ENCODE measurements around the gene IGLL1.
A peak's percentile ranks its signal among the peaks of the same experiment; 100 is the strongest.
"Not testable (repeated sequence)": the region's sequence is repeated elsewhere in the genome, so short reads cannot be mapped to it uniquely, and the experiment has no call there.

IGLL1 gene

DNA sequence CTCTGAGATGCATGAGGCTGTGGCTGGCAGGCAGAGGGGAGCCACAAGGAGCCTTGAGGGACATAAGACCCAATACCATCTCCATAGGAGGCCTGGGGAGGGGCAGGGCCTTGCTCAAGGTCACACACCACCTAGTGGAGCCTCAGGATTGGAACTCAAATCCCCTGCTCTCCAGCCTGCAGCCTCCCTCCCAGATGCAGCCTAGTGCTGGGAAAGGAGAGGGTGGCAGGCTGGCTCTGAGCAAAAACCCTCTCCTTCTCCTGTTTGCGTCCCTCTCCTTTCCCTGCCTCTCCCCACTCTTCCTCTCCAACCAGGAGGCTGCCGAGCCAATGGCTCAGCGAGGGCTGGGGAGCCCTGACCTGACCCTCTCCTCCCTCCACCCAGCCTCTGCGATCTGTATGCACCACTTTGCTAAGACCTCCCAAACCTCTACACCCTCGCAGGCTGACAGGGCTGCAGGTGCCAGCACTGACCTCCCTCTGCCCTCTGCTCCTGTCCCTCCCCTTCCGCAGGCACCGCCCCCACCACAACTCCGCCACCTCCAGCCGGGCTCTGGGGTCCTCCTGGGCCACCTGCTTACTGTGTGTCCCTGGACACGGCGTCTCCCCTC is 14.7 kb downstream of the IGLL1 start:
- H3K4me3 ChIP-seq (ENCODE audit: low read depth, low read length), result no peak overlapping the region
- DNase-seq (ENCODE audit: low read depth), result peak; percentile 19
- TF ChIP-seq, protein P1, sequence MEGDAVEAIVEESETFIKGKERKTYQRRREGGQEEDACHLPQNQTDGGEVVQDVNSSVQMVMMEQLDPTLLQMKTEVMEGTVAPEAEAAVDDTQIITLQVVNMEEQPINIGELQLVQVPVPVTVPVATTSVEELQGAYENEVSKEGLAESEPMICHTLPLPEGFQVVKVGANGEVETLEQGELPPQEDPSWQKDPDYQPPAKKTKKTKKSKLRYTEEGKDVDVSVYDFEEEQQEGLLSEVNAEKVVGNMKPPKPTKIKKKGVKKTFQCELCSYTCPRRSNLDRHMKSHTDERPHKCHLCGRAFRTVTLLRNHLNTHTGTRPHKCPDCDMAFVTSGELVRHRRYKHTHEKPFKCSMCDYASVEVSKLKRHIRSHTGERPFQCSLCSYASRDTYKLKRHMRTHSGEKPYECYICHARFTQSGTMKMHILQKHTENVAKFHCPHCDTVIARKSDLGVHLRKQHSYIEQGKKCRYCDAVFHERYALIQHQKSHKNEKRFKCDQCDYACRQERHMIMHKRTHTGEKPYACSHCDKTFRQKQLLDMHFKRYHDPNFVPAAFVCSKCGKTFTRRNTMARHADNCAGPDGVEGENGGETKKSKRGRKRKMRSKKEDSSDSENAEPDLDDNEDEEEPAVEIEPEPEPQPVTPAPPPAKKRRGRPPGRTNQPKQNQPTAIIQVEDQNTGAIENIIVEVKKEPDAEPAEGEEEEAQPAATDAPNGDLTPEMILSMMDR (IDR thresholded peaks at IDR 0.05; ENCODE audit: insufficient read depth, low read depth, low read length, missing control alignments), result no peak

DNA sequence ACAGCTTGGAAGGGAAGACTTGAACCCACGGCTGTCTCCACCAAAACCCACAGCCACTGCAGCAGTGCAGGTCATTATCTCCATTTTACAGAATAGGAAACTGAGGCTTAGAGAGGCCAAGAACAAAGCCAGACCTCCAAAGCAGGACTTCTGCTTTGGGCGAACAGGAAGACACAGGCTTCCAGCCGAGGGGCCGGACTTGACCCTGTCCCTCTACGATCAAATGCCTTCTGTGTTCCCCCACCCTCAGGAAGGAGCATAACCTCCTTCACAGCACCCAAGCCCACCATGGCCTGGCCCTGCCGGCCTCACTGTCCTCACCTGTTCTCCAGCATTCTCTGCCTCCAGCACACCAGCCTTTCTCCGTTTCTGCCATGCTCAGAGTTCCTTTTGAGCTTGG is 15.8 kb downstream of the IGLL1 start:
- TF ChIP-seq, protein P1 (IDR thresholded peaks at IDR 0.05; ENCODE audit: insufficient read depth, low read depth, low read length, missing control alignments), result no peak
- no peak for DNase-seq (ENCODE audit: low read depth)
- no peak overlapping the region for H3K4me3 ChIP-seq (ENCODE audit: low read depth, low read length)

DNA sequence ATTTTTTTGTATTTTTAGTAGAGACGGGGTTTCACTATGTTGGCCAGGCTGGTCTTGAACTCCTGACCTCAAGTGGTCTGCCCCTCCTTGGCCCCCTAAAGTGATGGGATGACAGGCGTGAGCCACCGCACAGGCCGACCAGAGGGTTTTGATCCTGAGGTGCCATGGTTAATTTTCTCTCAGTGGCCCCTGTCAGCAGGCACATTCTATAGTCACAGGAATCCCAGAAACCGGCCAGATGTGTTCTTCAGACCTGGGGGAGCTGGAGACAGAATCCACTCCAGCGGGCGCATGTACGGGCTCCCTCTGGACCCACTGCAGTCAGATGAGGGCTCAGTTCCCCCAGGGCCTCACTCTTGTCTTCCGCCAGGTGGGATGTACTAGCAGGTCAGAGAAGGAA is 17.0 kb downstream of the IGLL1 start:
- TF ChIP-seq, protein P1 (IDR thresholded peaks at IDR 0.05; ENCODE audit: insufficient read depth, low read depth, low read length, missing control alignments), result no peak
- DNase-seq (ENCODE audit: low read depth), result no peak
- no peak overlapping the region for H3K4me3 ChIP-seq (ENCODE audit: low read depth, low read length)

DNA sequence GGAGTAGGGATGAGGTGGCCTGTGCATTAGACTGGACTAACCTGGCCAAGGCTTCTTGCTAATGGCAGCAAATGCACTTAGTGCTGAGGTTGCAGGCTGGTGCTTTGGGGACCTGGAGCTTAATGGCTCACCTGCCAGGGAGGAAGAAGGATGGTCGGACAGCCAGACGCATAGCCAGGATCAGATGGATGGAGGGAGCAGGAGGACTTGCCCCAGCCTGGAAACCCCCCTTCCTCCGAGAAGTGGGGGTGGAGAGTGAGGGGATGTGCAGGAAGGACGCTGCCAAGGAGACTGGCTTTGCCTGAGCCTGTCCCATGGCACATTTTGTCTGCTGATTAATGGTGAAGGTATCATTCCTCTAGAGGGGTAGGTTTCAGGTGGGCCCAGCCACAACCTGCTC is 17.9 kb downstream of the IGLL1 start:
- no peak overlapping the region for H3K4me3 ChIP-seq (ENCODE audit: low read depth, low read length)
- TF ChIP-seq, protein P1 (IDR thresholded peaks at IDR 0.05; ENCODE audit: insufficient read depth, low read depth, low read length, missing control alignments), result no peak
- no peak for DNase-seq (ENCODE audit: low read depth)

DNA sequence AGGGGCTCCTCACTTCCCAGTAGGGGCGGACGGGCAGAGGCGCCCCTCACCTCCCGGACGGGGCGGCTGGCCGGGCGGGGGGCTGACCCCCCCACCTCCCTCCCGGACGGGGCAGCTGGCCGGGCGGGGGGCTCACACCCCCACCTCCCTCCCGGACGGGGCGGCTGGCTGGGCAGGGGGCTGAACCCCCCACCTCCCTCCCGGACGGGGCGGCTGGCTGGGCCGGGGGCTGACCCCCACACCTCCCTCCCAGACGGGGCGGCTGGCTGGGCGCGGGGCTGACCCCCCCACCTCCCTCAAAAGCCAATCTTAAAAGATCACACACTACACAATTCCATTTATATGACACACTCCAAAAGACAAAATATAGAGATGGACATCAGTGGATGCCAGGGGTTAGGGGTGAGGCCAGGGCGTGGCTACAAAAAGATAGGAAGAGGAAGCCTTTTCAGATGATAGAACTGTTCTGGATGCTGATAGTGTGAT is 19.0 kb downstream of the IGLL1 start:
- H3K4me3 ChIP-seq (ENCODE audit: low read depth, low read length); DNase-seq (ENCODE audit: low read depth): not testable (repeated sequence)

DNA sequence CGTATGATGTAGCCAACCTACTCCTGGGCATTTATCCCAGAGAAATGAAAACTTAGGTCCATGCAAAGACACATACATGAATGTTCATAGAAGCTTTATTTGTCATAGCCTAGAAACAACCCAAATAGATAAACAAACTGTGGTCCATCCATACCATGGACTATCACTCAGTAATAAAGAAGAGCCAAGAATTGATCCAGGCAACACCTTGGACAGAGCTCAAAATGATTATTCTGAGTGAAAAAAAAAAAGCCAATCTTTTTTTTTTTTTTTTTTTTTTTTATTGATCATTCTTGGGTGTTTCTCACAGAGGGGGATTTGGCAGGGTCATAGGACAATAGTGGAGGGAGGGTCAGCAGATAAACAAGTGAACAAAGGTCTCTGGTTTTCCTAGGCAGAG is 19.9 kb downstream of the IGLL1 start:
- not testable (repeated sequence) for DNase-seq (ENCODE audit: low read depth); H3K4me3 ChIP-seq (ENCODE audit: low read depth, low read length)

DNA sequence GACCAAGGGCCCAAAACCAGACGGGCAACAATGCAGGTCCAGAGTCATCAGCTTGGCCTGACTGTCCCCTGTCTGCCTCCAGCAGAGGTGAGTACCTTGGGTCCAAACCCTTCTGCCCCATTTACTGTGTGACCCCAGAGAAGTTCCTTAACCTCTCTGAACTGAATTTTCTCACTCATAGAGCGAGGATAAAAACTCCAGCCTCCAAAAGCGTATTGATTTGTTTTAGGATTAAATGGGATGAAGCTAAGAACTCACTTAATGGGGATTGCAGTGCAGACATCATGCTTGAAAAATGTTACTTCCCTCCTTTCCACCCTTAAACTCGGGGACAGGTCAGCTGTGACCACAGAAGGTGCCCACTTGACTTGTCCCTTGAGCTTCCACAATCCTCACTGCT is 22.6 kb downstream of the IGLL1 start:
- no peak for DNase-seq (ENCODE audit: low read depth)
- H3K4me3 ChIP-seq (ENCODE audit: low read depth, low read length), result no peak overlapping the region
- TF ChIP-seq, protein P1 (IDR thresholded peaks at IDR 0.05; ENCODE audit: insufficient read depth, low read depth, low read length, missing control alignments), result no peak

DNA sequence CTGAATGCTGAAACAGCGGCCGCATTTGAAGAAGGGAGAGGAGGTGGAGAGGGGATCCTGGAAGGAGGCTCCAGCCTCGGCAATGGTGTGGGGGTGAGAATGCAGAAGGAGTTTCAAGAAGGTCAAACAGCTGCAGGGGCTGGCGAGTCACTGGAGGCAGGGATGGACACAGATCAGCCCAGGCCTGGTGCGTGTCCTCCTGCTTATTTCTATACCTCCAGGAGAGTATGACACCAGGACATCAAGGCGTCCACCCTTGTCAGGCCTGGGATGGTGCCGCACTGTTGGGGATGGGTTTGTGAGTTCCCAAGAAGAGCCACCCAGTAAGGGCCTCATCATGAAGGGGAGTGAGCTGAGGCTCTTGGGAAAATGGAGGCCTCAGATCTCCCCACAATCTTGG is 23.1 kb downstream of the IGLL1 start:
- TF ChIP-seq, protein P1 (IDR thresholded peaks at IDR 0.05; ENCODE audit: insufficient read depth, low read depth, low read length, missing control alignments), result no peak
- DNase-seq (ENCODE audit: low read depth), result no peak
- H3K4me3 ChIP-seq (ENCODE audit: low read depth, low read length), result no peak overlapping the region

Measured in GM12865 (cell line).